SHP77 (cell line): Measurements from ENCODE around the gene B3GAT3.
A peak's percentile ranks its signal among the peaks of the same experiment; 100 is the strongest.
"Not testable (repeated sequence)": the region's sequence is repeated elsewhere in the genome, so short reads cannot be mapped to it uniquely, and the experiment has no call there.

Experiments
- DNase-seq, 2 experiments: peaks; one replicate each; lab custom pipeline; 2025; lab: John Stamatoyannopoulos, UW

The B3GAT3 gene

GRCh38 chr11:62645946-62646824 lies 24.4 kb upstream of the B3GAT3 start, which contains the start of gene GANAB:
GANAB (minus strand) TSS chr11:62646613; CDS start chr11:62646599, 14 bp downstream.
- DNase-seq: peak; percentile 97 to 99

- DNase-seq: no peak
Observed at GRCh38 chr11:62645671-62645945, 23.8 kb upstream of the B3GAT3 start.

- no peak for DNase-seq
Observed at GRCh38 chr11:62644220-62644619, 22.4 kb upstream of the B3GAT3 start.

- no peak for DNase-seq
Observed at GRCh38 chr11:62632492-62632891, 10.7 kb upstream of the B3GAT3 start.

DNA sequence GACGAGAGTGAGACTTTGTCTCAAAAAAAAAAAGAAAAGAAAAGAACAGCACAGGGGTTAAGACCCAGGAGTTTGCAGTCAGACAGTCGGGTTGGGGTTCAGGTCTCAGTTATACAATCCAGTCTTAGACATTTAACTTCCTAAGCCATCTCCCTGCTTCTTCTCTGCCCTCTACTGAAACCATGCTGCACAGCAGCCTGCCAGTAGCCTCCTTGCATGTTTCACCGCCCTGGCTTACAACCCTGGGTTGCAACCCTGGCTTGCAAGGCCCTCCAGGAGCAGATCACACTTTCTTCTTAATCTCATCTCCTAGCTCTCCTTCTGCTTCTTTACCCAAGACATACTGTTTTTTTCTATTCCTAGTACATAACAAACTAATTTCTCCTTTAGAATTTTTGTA lies 5.9 kb upstream of the B3GAT3 start:
- no peak for DNase-seq

DNA sequence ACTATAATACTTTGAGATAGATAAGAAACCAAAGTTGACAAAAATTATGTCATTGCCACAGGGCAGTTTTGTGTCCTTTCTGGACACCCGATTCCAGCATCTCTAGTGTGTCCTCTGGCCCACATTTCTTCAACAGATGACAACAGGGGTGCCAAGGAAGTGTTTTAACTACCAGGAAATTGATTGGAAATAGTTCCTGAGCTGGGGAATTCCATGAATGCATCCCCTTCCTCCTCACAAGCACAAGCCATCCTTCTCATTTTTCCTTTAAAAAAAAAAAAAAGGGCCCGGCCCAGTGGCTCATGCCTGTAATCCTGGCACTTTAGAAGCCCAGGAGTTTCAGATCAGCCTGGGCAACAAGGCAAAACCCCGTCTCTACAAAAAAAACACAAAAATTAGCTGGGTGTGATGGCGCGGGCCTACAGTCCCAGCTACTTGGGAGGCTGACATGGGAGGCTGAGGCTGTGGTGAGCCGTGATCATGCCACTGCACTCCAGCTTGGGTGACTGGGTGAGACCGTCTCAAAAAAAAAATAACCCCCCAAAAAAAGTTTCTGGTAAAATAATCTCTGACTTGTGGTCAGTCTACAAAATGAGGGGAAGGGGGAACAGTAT lies 797 bp upstream of the B3GAT3 start:
- no peak for DNase-seq

DNA sequence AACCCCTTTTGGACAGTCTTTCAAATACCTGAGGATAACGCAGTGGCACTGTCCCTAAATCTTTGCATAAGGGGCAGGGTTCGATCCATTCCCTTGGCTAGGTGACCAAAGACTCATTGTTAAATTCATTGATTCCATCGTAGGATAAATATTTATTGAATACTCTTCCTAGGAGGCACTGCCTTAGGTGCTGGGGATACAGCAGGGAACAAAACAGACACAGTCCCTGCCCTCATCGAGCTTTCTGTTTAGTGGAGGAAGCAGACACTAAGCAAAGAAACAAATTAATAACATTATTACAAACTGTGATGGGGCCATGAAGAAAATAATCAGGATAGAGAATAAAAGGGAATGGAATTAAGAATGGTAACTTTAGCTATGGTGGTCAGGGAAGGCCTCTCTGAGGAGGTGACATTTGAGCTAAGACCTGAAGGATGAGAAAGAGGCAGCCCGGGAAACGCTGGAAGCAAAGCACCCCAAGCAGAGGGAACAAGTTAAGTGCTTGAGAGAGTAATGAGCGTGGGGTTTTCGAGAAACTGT lies 689 bp downstream of the B3GAT3 start:
- DNase-seq: no peak

- not testable (repeated sequence) for DNase-seq
Observed at GRCh38 chr11:62616957-62617356, 4.8 kb downstream of the B3GAT3 start.

- DNase-seq: no peak
Observed at GRCh38 chr11:62615521-62615920, 6.3 kb downstream of the B3GAT3 start.

- DNase-seq: no peak
Observed at GRCh38 chr11:62614275-62614674, 7.5 kb downstream of the B3GAT3 start.

DNA sequence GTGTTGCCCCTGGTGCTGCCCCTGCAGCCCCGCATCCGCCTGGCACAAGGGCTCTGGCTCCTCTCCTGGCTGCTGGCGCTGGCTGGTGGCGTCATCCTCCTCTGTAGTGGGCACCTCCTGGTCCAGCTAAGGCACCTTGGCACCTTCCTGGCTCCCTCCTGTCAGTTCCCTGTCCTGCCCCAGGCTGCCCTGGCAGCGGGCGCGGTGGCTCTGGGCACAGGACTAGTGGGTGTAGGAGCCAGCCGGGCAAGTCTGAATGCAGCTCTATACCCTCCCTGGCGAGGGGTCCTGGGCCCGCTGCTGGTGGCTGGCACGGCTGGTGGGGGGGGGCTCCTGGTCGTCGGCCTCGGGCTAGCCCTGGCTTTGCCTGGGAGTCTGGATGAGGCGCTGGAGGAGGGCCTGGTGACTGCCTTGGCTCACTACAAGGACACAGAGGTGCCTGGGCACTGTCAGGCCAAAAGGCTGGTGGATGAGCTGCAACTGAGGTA lies 8.5 kb downstream of the B3GAT3 start:
- peak in 1 of 2 experiments; percentile 69 for DNase-seq

DNA sequence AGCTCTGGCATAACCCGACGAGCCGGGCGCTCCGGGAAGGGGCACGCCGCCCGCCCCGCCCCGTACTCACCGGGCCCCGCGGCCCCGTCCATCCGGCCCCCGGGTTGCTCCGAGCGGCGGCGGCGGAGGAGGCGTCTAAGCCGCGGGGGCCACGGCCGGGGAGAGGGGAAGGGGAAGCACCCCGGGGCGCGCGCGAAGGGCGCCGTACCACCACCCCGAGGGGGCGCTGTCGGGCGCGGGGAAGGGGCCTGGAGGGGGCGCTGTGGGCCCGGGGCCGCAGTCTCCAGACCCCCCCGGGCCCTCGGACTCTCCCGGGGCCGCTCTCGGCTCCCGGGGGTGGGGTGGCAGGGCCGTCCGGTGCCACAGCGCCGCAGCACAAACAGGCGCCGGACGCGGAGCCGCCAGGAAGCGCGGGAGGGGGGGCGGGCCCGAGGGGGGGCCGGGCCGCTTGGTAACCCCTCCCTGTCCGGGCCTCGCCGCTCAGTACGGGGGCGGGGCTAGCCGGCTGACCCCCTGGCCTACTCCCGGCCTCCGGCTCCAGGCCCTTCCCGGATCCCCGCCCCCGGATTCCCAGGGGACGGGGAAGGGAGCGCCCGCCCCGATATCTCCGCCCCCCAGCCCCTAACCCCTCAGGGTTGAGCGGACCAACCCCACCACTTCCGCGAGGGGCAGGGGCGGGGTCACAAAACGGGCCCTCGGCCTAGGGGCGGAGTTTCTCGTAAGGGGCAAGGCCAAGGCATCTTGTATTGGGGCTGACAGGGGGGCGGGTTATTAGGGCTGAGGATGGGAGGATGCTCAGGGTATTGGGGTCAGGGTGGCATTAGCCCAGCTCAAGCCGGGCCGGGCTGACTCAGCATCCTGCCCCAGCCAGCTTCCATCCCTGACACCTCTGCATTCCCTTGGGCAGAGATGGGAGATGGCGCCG lies 9.2 kb downstream of the B3GAT3 start, which contains the start of the genes EML3 and ROM1:
Gene EML3 (minus strand): TSS at position 410 of the 925 bp plus-strand sequence. CDS start 318 bp downstream, at position 92.
Gene ROM1 (plus strand): TSS at position 892 of the 925 bp plus-strand sequence. CDS start 25 bp downstream, at position 917.
- DNase-seq: peak; percentile 73 to 80

- peak in 1 of 2 experiments; percentile 7 for DNase-seq
Observed at GRCh38 chr11:62611705-62612365, 10.0 kb downstream of the B3GAT3 start.

DNA sequence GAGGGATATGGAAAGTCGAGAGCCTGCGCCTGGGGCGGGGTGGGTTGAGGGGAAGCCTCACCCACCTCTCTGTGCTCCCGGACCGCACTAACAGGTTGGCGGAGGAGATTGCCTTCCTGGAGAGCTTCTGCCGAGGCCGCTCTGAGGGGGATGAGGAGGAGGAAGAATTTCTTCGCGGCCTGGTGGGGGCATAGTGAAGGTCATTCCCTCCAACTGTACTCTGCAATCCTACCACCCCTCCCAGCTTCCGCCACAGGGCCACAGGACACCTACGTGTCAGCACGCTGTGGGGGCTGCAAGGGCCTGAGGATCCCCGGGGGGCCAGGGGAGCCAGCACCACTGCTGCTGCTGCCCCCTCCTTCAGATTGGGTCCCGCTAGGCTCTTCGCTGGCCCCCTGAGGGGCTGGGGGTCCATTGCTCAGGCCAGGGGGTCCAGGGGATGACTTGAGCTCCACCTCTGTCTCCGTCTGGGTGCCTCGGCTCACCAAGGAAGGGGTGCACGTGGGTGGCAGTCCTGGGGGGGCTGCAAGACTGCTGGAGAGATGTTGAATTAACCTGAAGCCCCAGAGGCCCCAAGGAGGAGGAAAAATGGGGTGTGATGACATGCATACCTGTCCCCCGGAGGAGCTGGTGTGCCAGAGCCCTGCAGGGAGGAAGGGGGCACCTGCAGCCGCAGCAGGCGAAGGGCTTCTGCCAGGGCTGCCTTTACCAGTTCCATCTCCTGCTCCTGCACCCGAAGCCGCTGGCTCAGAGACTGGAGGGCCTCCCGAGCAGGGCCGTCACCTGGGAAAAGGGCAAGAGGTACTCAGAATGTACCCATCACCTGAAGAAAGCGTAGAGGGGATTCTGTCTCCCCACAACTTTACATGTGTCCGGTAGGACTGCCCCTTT lies 10.7 kb downstream of the B3GAT3 start:
- no peak for DNase-seq

DNA sequence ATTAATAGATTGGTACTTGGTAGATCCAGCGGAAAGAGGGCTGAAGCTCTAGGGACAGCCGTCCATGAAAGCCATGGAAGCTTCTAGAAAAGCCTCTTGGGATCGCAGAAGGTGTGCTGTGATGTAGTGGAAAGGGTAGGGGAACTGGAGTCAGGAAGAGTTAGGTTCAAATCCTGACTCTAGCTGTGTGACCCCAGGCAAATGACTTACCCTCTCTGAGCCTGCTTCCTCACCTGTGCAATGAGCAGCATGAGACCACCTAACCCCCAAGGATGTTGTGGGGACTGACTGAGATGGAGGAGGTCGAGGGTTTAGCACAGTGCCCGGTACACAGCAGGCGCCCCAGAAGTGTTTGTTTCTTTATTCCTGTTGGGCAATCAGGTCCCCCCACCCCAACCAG lies 11.4 kb downstream of the B3GAT3 start:
- no peak for DNase-seq

GRCh38 chr11:62608776-62609175 lies 13.0 kb downstream of the B3GAT3 start:
- no peak for DNase-seq

DNA sequence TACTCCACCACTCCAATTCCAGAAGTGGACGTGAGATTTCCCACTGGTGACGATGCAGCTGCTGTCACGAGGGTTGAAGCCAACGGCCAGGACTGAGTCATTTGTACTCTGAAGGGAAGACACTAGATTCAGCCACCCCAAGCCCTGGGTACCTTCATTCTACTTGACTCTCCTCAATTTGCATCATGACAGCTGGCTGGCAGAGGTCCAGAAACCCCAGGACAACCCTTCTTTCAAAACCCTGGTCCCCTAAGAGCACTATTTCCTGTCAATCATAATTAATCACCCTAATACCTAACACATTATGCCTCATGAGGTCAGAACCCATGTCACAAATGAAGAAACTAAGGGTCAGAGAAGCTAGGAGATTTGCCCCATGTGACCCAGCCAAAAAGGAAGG lies 14.1 kb downstream of the B3GAT3 start:
- no peak for DNase-seq

DNA sequence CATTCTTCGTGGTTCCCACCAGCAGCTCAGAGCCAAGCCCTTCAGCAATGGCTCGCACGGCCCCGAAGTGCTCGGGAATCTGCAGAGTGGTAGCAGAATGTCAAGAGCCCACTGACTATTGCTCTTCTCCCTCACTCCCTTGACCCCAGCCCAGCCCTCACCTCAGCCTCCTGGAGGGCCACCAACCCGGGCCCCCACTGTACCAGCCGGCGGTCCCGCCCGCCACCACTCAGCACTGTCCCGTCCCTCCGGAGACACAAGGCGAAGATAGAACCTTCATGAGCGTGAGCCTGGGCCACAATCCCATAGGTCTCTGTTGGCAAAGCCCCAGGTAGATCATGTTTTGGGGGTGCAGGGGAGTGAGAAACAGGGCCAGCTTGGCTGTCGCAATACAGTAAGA lies 15.9 kb downstream of the B3GAT3 start:
- DNase-seq: no peak

DNA sequence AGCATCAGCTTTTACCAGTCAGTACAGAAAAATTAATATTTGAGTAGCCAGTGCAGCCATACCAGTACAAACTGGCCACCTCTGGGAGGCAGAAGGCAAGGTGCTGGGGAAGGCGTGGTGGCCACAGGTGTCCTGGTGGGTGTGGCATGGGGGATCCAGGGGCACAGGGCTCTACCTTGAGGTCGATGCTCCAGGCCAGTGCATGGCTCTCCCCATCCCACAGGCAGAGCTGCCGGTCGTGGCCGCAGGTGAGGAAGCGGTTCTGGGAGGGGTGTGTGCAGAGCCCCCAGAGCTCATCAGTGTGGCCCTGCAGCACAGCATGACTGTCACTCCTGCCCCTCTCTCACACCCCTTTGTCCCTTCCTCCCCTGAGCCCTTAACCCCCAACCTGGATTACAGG lies 16.3 kb downstream of the B3GAT3 start:
- no peak for DNase-seq

DNA sequence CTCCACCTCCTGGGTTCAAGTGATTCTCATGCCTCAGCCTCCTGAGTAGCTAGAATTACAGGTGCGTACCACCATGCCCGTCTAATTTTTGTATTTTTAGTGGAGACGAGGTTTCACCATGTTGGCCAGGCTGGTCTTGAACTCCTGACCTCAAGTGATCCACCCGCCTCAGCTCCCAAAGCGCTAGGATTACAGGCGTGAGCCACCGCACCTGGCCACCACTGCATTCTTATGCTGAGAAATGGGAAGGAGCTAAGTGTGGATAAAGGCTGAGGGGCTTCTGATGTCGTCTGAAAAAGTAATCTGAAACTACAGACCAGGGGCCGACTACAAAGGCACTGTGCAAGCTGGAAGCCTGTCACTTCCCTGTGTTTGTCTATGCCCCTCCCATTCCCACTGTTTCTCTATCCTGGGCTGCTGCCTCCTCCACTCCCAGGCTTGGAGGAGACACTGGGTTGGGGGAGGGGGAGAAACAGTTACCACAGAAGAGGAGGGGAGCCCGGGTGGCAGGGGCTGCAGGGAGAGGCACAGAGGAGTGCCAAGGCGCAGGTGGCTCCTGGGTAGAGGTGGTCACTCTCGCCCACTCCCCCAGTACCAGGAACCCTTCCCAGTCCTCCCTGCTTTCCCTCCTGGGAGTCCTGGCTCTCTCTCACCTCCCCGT lies 17.2 kb downstream of the B3GAT3 start:
- no peak for DNase-seq
